Left lung (tissue), 10 donors: Measurements from ENCODE around the gene GALNT17. TPM values are rescaled to one million over a fixed set of nuclear protein-coding genes. Genes with fewer than 3 reads are reported as not detected.
A peak's percentile ranks its signal among the peaks of the same experiment; 100 is the strongest.

Source experiments
- ATAC-seq: fragments of 200-7000 bp; cut with Tn5 transposase; one replicate; pipeline ENCODE4 v1.9.1; 2020; ENCODE audit warnings: moderate library complexity
- DNase-seq, 4 donors: peaks; one replicate each; pipeline ENCODE4 v3.0.0-alpha.2; 2013 to 2020
- H3K27ac ChIP-seq, 2 donors: fragments of 200-600 bp; sonication (generic) in 1 of 2; one replicate each; pipeline versions ENCODE4 v1.5.0 to v1.8.0; 2020 to 2021
- H3K27me3 ChIP-seq, 2 donors: fragments of 200-600 bp; sonication (generic) in 1 of 2; one replicate each; pipeline versions ENCODE4 v1.5.0 to v1.8.0; 2020 to 2021
- H3K36me3 ChIP-seq, 2 donors: fragments of 200-600 bp; sonication (generic) in 1 of 2; one replicate each; pipeline versions ENCODE4 v1.5.0 to v1.8.0; 2020 to 2021
- H3K4me1 ChIP-seq, 2 donors: fragments of 200-600 bp; one replicate each; pipeline ENCODE4 v1.8.0; 2021
- H3K4me3 ChIP-seq, 2 donors: fragments of 200-600 bp; sonication (generic) in 1 of 2; one replicate each; pipeline versions ENCODE4 v1.5.0 to v1.8.0; 2020 to 2021; ENCODE audit warnings: mild to moderate bottlenecking in 1 of 2
- H3K9me3 ChIP-seq, 2 donors: fragments of 200-600 bp; sonication (generic) in 1 of 2; one replicate each; pipeline versions ENCODE4 v1.5.0 to v1.8.0; 2020 to 2021
- intact Hi-C, 2 donors: fragments of 100-400 bp; cut with DNase I; formaldehyde crosslinking; loops; one replicate each; pipeline versions ENCODE4 v1.11.2 to v1.14.2; 2022
- polyA plus RNA-seq, 6 donors: library from polyadenylated mRNA; unstranded; fragments of 120-200 nt; gene quantifications; one replicate each; pipeline ENCODE4 v1.2.1, GENCODE V29; 2013; ENCODE audit not compliant: insufficient read length in 6 of 6
- total RNA-seq, 2 donors: library from RNA; stranded (reverse); fragmentation: NEBNext Ultra II Directional; extraction: Animal tissue kit (Norgen Biotek cat#: 25700); gene quantifications; one replicate each; pipeline ENCODE4 v1.2.1, GENCODE V29; 2021
- TF ChIP-seq, protein P1 (sequence below), 2 donors: fragments of 200-600 bp; sonication (generic) in 1 of 2; IDR thresholded peaks; one replicate each; pipeline versions ENCODE4 v1.5.0 to v1.8.0; 2021; ENCODE audit warnings: antibody characterized with exemption in 2 of 2
- donor health status: DM: no; HTN: yes; CAD: no.
- donor health status: DM: no; HTN: no; CAD: no.

Gene GALNT17
- total and polyA plus RNA-seq, 8 donors = 2.4 to 19.1 (median 9.7) TPM

- no peak overlapping the region for H3K27ac ChIP-seq
- no peaks in the 10 kb centered on the region for H3K4me1 ChIP-seq
- H3K4me3 ChIP-seq = no peak overlapping the region
- H3K36me3 ChIP-seq = no peaks in the 10 kb centered on the region
- intact Hi-C loops = no loop called here
- no peaks in the 10 kb centered on the region for H3K27me3 ChIP-seq
- peaks cover 0 to 8% of the 10 kb centered on the region in 2 donors for H3K9me3 ChIP-seq
- ATAC-seq = no peak
- TF ChIP-seq, protein P1, sequence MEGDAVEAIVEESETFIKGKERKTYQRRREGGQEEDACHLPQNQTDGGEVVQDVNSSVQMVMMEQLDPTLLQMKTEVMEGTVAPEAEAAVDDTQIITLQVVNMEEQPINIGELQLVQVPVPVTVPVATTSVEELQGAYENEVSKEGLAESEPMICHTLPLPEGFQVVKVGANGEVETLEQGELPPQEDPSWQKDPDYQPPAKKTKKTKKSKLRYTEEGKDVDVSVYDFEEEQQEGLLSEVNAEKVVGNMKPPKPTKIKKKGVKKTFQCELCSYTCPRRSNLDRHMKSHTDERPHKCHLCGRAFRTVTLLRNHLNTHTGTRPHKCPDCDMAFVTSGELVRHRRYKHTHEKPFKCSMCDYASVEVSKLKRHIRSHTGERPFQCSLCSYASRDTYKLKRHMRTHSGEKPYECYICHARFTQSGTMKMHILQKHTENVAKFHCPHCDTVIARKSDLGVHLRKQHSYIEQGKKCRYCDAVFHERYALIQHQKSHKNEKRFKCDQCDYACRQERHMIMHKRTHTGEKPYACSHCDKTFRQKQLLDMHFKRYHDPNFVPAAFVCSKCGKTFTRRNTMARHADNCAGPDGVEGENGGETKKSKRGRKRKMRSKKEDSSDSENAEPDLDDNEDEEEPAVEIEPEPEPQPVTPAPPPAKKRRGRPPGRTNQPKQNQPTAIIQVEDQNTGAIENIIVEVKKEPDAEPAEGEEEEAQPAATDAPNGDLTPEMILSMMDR (IDR thresholded peaks at IDR 0.05) = no peak
- DNase-seq = peak in 2 of 4 donors; percentile 37 to 67
Measured at GRCh38 chr7:71470830-71471229, 338.9 kb downstream of the GALNT17 start.

DNA sequence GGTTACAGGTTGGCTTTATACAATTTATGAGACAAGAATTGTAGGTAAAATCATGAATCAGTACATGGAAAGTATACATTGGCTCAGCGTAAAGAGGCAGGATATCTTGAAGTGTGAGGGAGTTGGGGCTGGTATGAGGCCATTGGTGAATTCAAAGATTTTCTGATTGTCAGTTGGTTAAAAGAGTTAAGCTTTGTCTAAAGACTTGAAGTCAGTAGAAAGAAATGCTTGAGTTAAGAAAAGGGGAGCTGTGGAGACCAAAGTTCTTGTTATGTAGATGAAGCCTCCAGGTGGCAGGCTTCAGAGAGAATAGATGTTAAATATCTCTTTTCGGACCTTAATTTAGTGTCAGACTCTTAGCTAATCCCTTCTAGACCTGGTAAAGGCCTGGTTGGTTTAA is 341.0 kb downstream of the GALNT17 start:
- Histone ChIP-seq H3K4me3 (no peak overlapping the region), H3K27me3 (no peaks in the 10 kb centered on the region), H3K27ac (no peak overlapping the region), H3K4me1 (no peaks in the 10 kb centered on the region), H3K36me3 (no peaks in the 10 kb centered on the region), H3K9me3 (peaks cover 0 to 8% of the 10 kb centered on the region in 2 donors)
- TF ChIP-seq, protein P1 (IDR thresholded peaks at IDR 0.05) = no peak
- intact Hi-C loops = no loop called here
- DNase-seq (no peak), ATAC-seq (no peak)

DNA sequence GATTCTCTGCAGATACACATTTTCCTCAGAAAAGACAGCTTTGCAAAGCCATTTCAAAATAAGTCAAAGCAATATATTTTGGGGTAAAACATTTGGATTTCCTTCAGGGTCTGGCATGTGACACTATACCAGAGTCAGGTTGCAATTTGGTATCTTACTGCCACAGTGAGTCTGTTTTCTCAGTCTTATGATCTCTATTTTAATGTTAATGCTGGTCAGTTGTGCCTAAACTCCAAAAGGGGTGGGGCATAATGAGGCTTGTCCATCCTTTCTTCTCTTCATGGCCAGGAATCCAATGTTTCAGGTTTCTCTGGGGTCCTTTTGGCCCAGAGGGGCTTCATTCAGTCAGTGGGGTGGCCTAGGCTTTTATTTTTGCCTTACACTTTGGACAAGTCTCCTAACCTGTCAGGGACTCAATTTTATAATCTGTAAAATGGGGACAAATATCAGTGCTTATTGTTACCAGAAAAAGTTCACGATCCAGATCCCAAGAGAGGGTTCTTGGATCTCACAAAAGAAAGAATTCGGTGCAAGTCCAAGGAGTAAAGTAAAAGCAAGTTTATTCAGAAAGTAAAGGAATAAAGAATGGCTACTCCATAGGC is 341.5 kb downstream of the GALNT17 start:
- TF ChIP-seq, protein P1 (IDR thresholded peaks at IDR 0.05) = no peak
- intact Hi-C loops = no loop called here
- Histone ChIP-seq H3K36me3 (no peaks in the 10 kb centered on the region), H3K27me3 (no peaks in the 10 kb centered on the region), H3K4me3 (no peak overlapping the region), H3K4me1 (no peaks in the 10 kb centered on the region), H3K27ac (no peak overlapping the region), H3K9me3 (peaks cover 0 to 8% of the 10 kb centered on the region in 2 donors)
- ATAC-seq = no peak
- no peak for DNase-seq

DNA sequence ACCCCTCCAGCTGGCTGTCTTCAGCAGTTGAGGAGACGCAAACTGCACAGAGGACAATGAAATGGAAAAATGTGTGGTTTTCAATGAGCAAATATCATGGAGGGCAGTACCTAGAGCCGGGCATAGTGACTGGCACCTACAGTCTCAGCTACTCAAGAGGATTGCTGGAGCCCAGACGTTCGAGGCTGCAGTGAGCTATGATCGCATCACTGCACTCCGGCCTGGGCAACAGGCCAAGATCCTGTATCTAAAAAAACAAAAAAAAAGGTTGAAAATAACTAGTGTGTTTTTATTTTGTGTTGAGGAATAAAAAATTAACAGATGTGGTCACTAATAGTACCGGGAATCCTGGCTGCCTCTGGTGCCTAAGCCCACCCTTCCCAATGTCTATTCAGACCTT is 345.5 kb downstream of the GALNT17 start:
- intact Hi-C loops = no loop called here
- Histone ChIP-seq H3K4me3 (no peak overlapping the region), H3K9me3 (peaks cover 0 to 8% of the 10 kb centered on the region in 2 donors), H3K27ac (no peak overlapping the region), H3K4me1 (no peaks in the 10 kb centered on the region), H3K36me3 (no peaks in the 10 kb centered on the region), H3K27me3 (no peaks in the 10 kb centered on the region)
- TF ChIP-seq, protein P1 (IDR thresholded peaks at IDR 0.05) = no peak
- DNase-seq = no peak
- ATAC-seq = no peak

DNA sequence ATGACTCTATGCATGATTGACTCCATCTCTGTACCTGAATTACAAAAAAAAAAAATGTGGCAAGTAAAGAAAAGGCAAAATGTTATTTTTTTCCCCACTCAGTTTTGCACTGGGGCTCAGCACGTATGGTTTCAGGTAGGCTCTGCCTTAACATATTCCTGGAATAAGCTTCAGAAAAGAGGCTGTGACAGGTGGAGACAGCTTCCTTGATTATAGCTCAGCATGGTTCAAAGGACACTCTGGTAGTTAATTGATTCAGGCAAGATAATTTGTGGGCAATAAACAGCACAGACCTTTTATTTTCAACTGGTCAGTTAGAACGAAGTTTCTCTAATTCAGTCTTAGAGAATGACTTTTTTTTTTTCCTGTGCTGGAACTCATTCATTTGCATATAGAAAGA is 347.3 kb downstream of the GALNT17 start:
- Histone ChIP-seq H3K27me3 (no peaks in the 10 kb centered on the region), H3K4me3 (no peak overlapping the region), H3K27ac (no peak overlapping the region), H3K9me3 (peaks cover 0 to 6% of the 10 kb centered on the region in 2 donors), H3K36me3 (no peaks in the 10 kb centered on the region), H3K4me1 (no peaks in the 10 kb centered on the region)
- ATAC-seq = no peak
- no peak for DNase-seq
- TF ChIP-seq, protein P1 (IDR thresholded peaks at IDR 0.05) = no peak
- intact Hi-C loops = no loop called here
